Measurements from ENCODE around the gene CDC42EP5. TPM values are rescaled to one million over a fixed set of nuclear protein-coding genes. Genes with fewer than 3 reads are reported as not detected.

CDC42EP5 gene
- total and polyA plus RNA-seq, 10 of the 15 experiments (the other 5 are each of a cell fraction or from before 2014, with no cell fraction given): 0.42 to 1.8 (median 1.4) TPM; not detected in 6

DNA sequence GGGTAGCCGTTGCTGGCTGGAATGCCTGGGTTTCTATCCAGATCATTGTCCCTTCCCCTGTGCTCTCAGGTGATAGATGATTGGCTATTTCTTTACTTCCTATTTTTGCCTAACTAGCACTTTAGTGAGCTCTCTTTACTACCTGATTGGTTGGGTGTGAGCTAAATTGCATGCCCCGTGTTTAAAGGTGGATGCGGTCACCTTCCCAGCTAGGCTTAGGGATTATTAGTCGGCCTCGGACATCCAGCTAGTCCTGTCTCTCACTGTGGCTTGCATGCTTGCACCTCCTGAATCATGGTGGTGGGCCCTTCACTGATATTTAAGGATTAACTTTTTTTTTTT, 47.7 kb downstream of the CDC42EP5 start:
- ChIA-PET SMC1A (ENCODE audit: uncharacterized antibody, unreplicated experiment) (no interaction called here), CTCF (no interaction called here)
- no peaks in the 10 kb centered on the region for H3K4me1 ChIP-seq (ENCODE audit: control insufficient read depth, insufficient read depth, low read length)

More for the DNA sequence above, 47.7 kb downstream of the CDC42EP5 start:
- WGBS (ENCODE audit: insufficient coverage, insufficient replicate concordance, low lambda C conversion rate, missing lambda C conversion rate): 40% methylated on average over 5 of the region's 5 CpGs
- no TSS peak for BruUV-seq (replicated peaks)
- no peak for DNase-seq (ENCODE audit: low read depth, low spot score)
- no peak for FAIRE-seq
- in situ Hi-C loops (cut with MboI) (no loop called here), intact Hi-C loops (cut with micrococcal nuclease; ENCODE audit: unreplicated experiment) (no loop called here)
- H3K27ac ChIP-seq (ENCODE audit: control insufficient read depth, insufficient read depth): no peak overlapping the region
- H3K9me3 ChIP-seq (replicated peaks; ENCODE audit: control insufficient read depth, insufficient read depth, low read length): no peaks in the 10 kb centered on the region
- ChIA-PET POLR2A (no interaction called here), RAD21 (ENCODE audit: unreplicated experiment) (no interaction called here)
- no peak for ATAC-seq
- H3K27me3 ChIP-seq (replicated peaks in 1 of 2; ENCODE audit: control insufficient read depth in 2 of 2, insufficient read depth in 2 of 2, low read length in 1 of 2): no peaks in the 10 kb centered on the region; a peak in 1 of 4 replicates
- no peak overlapping the region for H3K4me2 ChIP-seq (ENCODE audit: control insufficient read depth, insufficient read depth)
- no peak overlapping the region for H2AFZ ChIP-seq (ENCODE audit: control insufficient read depth, low read depth, low read length)
- no peak overlapping the region for H3K4me3 ChIP-seq
- no peaks in the 10 kb centered on the region for H3K36me3 ChIP-seq (ENCODE audit: control insufficient read depth in 2 of 2, insufficient read depth in 2 of 2, low read length in 1 of 2)
- H4K20me1 ChIP-seq (ENCODE audit: control insufficient read depth, insufficient read depth): no peaks in the 10 kb centered on the region
- no peak overlapping the region for H3K9ac ChIP-seq (ENCODE audit: control insufficient read depth, insufficient read depth, low read length)
- H3K79me2 ChIP-seq (ENCODE audit: control insufficient read depth, insufficient read depth, low read length): no peaks in the 10 kb centered on the region
- TF ChIP-seq POLR2A (IDR thresholded peaks at IDR 0.05; ENCODE audit: low read depth, low read length) (no peak), SREBF1 (IDR thresholded peaks at IDR 0.05; ENCODE audit: low read length) (no peak), ZNF207 (IDR thresholded peaks at IDR 0.05; ENCODE audit: borderline replicate concordance) (no peak), ESRRA (IDR thresholded peaks at IDR 0.05; ENCODE audit: low read length) (no peak), RUNX3 (IDR thresholded peaks at IDR 0.05; ENCODE audit: low read length) (no peak), TCF7 (IDR thresholded peaks at IDR 0.05; ENCODE audit: borderline replicate concordance) (no peak), TBL1XR1 (IDR thresholded peaks at IDR 0.05; ENCODE audit: low read depth, low read length) (no peak), FOXM1 (IDR thresholded peaks at IDR 0.05; ENCODE audit: low read depth, low read length) (no peak), PKNOX1 (IDR thresholded peaks at IDR 0.05) (no peak), ZNF687 (IDR thresholded peaks at IDR 0.05) (no peak), NR2C2 (IDR thresholded peaks at IDR 0.05; ENCODE audit: borderline replicate concordance, control insufficient read depth, insufficient read length, low read depth) (no peak), IRF5 (IDR thresholded peaks at IDR 0.05; ENCODE audit: borderline replicate concordance) (no peak), RBBP5 (conservative IDR thresholded peaks at IDR 0.05) (no peak), BMI1 (IDR thresholded peaks at IDR 0.05; ENCODE audit: borderline replicate concordance) (no peak), HDAC6 (IDR thresholded peaks at IDR 0.05; ENCODE audit: unreplicated experiment) (no peak)

Measured in GM12878 (cell line).